HG03565 (cell line): ENCODE measurements around the gene MYOM3.

Source experiments
- ATAC-seq: cut with Tn5 transposase; IDR thresholded peaks from one replicate; pipeline ENCODE4 v1.9.1; 2021; ENCODE audit warnings: mild to moderate bottlenecking, moderate library complexity; ENCODE audit not compliant: unreplicated experiment

Gene MYOM3

DNA sequence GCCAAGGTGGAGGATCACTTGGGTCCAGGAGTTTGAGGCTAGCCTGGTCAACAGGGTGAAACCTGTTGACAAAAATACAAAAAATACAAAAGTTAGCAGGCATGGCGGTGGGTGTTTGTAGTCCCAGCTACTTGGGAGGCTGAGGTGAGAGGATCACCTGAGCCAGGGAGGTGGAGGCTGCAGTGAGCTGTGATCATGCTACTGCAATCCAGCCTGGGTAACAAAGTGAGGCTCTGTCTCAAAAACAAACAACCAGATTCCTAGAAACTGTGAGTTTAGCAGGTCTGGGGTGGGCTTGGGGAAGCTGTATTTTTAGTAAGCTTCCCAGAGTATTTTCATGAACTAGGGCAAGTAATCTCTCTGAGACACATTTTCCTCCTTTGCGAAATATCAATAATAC, 5.2 kb upstream of the MYOM3 start:
- ATAC-seq, result no peak

DNA sequence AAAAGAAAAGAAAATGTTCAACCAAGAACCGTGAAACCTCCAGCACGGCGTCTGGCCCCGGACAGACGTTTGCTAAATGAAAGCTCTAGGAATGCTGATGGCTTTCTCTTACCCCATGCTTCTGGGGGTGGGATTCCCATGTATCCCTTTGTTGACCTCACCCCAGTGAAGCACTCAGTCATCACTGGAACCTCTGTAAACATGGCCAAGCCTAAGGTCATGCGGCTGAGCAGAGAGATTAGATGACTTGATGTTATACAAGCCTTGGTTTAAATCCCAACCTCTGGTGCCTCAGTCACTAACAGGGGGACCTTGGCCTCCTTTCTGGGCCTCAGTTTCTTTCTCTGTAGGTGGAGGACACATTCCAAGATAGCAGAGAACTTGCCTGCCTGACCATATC, 2.8 kb upstream of the MYOM3 start:
- no peak for ATAC-seq

DNA sequence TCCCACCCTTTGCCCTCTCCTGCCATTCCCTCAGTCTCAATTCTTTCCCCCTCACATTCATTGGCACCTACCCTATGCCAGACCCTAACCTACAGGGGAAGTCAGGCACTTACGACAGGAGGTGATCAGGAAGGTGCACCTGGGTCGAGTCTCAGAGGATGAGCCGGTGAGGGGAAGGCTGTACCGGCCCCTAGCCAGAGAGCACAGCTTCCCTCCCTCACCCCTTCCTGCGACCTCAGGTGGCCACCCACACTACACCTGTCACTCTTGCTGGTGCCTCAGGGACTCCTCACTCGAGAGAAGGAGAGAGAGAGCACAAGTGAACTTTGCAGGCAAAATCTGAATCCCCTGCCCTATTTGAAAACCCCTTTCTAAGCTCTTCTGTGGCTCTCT, 1.7 kb upstream of the MYOM3 start:
- ATAC-seq, result no peak

DNA sequence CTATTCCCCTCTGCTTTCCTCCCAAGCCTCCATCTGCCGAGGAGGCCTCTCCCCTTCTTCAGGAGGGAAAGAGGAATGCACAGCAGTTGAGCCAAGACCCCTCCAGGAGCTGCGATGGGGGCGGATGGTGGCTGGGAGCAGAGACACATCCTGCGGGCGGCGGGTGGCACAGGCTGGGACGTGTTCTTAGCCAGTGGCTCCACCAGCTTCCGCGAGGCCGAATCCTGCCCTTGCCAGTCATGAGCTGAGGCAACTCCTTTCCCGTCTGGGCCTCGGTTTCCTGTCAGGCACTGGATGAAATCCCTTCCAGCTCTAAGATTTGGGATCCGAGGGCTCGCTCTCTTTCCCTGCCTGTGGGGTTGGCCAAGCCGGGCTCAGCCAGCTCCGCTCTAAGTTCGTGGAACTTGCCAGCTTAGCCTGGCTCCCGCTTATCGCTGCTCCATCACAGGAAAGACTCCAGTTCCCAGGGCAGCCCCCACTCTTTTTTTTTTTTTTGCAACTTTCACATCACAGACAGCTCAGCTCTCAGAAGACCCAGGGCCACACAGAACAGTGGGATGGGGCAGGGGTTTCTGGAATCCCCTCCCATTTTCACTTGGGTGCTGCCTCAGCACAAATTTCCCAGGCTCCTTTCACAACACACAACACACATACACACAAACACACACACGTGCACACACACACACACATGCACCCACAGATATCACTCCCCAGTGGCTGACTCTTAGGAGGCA, 506 bp downstream of the MYOM3 start:
- no peak for ATAC-seq

DNA sequence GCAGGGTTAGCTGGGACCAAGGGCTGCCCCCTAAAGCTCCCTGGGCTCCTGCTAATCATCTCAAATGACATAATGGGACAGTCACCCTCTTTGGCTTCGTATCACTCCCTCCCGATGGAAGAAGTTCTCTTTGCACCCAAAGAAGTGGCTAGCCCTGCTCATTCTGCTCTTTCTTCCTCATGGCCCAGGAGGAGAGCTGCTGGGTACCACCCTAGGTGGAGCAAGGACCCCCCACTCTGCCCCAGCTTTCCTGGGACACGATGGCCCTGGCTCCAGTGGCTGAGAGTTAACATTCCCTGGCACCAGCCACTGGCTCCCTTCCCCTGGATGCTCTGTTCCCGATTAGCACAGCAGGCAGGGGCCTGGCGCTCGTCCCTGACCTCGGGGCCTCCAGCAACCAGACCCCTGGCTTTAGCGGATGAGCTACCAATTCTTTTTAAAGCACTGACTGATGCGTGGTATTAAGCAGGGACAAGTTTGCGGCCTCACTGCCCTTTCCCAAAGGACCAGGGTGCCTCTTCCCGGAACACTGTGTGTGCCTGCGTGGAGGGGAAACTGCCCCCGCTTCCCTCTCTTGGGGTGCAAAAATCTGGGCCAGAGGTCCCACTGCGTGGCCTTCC, 1.2 kb downstream of the MYOM3 start:
- no peak for ATAC-seq

DNA sequence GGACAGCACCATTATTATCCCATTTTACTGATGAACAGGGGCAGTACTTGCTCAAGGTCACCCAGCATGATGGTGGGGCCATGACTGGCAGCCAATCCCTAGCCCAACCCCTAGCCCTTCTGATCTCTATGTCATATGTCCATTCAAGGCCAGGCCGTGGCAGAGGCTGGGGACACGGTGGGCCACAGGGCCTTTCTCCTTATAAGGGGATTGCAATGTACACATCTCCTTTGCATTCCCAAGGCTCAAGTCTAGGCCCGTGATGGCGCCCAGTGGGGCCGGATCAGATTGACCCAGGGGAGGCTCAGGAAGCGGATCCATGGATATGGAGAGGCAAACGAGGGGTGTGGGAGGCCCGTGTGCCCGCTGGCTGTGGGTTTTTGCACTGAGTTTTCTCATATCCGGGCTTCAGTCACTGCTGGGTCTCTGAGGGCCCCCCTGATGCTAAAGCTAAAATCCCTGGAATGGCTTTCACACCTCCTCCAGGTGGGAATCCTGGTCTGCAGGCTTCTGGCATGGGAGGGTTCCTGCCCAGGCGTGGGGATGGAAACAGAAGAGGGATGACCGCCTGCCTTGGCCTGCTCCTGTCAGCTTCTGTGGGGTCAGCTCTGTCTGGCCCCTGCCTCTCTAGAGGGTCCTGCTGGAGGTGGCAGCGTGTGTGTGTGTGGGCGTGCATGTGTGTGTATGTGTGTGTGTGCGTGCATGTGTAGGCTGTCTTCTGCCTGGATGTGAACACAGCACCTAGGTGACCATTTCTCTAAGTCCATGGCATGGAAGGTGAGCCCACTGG, 2.1 kb downstream of the MYOM3 start:
- ATAC-seq, result no peak

DNA sequence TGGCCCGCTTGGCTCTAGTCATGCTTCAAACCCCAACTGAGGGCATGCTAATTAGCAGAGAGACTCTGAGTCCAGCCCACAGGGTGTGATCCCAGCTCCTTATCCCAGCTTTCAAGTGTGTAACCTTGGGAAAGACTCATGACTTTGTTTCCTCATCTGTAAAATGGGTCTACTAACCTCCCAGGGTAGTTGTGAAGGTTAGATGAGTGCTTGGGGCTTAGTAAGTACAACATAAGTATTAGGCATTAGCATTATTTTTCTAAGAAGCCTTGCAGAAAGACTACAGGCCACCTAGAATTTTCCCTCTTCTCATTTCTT, 2.8 kb downstream of the MYOM3 start:
- no peak for ATAC-seq

DNA sequence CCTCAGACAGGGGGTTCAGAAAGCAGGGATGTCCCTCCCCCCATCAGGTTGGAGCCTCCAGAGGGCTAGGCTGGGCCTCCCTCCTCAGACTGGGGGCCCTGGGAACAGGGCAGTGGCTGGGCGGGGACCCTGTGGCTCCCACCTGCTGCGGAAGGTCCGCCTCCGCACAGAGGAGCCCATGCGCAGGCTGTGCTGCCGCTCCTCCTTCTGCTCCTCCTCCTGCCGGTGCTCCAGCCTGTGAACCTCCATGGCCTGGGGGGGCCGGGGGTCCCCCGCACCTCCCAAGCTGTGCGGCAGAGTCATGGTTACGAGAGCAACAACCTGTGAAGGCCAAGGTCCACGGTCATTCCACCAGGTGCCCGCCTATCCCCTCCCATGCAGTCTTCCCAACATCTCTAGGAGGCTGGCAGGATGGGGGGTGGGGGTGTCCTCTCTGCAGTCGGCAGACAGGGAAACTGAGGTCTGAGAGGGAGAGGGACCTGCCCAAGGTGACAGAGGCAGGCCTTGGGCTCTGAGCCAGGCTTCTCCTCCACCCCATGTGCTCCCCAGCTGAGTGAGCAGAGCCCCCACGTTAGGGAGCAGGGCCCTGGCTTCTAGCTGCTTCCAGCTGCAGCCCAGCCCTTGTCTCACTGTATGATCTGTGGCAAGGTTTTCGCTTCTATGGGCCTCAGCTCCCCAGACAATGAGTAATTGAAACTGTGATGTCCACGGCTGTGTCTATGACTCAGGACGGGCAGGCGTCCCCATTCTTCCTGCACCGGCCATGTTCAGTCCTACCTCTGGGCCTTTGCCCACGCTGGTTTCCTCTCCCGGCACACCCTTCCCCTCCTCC, 3.4 kb downstream of the MYOM3 start:
- no peak for ATAC-seq

DNA sequence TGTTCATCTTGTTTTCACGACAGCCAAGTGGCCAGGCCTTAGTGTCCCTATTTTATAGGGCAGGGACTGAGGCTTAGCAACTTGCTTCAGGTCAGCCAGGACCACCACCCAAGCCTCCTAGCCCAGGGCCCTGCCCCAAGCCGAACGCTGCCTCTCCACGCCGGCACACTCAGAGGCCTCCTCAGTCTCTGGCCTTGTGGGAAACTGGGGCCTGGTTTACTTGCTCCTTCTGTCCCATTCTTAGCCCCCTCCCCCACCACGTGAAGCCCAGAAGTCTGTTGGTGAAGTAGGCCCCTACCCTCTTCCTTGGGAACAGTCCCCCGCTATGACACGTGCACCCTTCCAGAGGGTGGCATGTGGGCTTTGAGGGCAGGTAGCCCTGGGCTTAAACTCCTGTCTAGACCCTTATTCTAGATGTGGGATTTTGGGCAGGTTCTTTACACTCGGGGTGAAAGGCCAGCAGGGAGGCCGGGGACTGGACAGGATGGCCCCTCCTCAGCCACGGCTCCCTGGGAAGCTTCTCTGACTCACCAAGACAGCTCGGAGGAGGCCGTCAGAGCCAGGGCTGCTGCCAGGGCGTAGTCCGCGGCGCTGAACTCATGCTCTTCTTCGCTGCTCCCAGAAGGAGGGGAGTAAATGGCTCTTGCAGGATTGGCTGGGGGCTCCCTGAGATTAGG, 4.3 kb downstream of the MYOM3 start:
- no peak for ATAC-seq

DNA sequence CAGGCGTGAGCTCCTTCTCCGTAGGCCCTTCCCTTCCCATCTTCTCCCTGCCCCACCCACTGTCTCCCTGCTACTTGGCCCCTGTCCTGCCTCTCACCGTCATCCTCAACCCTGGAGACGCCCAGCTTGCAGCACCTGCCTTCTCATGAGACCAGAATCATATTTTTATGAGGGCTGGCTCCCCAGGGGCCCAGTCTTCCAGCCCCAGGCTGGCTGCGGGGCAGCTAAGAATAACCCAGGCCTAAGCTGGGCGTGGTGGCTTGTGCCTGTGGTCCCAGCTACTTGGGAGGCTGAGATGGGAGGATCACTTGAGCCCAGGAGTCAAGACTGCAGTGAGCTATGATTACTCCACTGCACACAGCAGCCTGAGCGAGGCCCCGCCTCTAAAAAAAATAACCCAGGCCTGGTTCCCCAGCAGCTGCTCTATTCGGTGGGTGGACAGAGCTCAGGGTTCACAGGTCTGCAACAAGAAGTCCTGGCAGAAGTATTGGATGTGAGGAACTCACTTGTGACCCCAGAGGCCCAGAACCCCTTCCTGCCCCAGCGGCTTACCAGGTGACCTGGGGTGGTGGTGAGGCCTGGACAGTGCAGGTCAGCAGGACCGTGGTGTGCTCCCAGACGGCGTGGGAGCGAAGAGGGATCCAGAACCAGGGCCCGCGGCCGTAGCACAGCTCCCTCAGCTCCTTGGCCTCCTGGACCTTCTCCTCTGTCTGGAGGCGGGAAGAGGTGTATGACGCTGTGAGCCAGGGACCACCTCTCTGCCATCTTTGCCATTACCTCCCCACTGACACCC, 6.4 kb downstream of the MYOM3 start:
- no peak for ATAC-seq

DNA sequence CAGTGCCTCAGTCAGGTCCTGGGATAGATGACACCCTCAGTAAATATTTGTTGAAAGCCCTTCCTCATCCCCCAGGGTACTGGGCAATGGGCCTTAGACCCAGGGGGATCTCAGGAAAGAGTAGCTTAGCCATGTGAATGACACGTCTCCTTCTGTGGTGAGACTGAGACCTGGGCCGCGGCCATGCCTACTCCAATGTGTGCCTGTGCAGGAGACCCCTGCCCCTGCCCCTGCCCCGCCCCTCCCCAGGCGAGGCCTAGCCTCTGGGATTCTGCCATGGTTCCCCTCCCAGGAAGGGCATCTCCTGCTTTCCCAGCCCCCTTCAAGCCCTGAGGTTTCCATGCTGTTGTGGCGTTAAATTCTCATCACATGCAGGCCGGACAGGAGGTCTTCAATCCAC, 7.1 kb downstream of the MYOM3 start:
- no peak for ATAC-seq

DNA sequence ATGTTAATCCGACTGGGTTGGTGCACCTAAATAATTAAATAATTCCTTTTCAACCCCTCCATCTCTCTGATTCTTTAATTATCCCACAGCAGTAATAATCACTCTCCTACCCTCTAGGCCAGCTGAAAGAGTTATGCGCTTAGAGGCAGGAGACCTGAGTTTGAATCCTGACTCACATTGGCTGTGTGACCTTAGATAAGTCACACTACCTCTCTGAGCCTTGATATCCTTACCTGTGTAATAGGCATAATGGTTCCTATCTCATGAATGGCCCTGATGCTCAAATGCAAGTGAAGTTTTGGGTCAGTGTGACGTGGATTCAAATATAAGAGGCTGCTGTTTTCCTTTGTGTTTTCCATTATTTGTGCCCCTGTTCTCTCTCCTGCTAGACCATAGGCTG, 8.1 kb downstream of the MYOM3 start:
- no peak for ATAC-seq

DNA sequence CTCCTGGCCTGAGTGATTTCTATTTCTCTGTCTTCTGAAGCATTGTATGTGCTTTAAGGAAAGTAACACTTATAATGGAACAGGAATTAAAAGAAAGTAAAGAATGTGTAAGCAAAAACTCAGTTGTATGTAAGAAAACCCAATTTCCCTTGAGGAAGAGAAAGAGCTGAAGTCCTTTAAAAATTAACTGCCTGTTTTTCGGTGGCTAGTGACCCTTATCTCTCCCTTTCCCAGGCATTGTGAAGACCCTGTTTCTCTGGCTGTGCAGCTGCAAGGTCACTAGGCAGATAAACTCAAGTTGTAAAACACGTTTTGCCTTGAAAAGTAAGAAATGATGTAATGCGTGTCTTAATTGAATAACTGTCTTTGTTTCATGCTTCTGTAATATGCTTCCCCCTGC, 8.5 kb downstream of the MYOM3 start:
- no peak for ATAC-seq

DNA sequence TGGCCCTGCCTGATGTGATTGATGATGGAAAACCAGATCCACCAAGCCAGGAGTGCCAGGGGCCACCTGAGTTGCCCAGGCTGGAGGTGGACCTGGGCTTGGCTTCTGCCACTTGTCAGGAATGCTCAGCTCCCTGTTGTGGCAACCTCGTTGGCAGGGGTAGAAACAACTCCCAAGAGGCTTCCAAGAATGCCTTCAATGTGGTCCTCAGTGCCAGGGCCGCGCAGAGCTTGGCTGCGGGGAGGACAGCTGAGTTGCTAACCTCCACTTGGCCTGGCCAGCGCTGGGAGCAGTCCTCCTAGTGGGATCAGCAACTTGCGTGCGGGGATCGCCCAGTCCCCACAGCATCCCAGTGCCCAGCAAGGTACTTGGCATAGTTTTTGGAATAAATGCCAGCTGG, 9.0 kb downstream of the MYOM3 start:
- no peak for ATAC-seq

DNA sequence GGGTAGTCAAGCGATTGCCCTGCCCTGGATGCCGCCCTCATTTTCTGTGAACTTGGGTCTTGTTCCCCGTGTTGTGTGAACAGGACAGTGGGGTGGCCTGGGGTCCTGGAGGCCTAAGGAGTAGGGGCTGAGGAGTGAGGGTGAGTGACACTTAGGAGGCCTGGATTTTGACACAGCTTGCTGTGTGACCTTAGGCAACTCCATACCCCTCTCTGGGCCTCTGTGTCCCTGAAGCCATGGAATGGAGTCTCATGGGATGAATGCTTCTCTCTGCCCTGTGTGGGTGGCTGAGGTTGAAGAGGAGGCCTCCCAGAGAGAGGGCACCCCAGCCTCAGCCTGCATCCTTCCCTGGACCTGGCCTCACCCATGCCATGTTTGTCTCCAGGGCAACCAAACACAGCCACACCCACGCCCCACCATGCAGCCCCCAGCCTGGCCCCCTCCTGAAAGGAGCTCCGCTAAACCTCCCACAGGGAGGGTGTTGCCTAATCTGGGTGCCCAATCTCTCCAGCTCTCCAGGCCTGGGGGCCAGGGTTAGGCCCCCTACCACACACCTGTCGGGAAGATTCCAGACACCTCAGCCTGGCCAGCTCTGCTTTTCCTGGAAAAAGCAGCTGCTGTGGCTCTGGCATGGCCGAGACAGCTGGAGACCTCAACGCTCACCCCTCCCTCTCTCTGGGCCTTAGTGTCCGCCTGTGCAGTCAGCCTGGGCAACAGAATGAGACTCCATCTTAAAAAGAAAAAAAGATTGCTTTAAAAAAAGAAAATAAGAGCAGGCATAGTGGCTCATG, 9.9 kb downstream of the MYOM3 start:
- no peak for ATAC-seq

DNA sequence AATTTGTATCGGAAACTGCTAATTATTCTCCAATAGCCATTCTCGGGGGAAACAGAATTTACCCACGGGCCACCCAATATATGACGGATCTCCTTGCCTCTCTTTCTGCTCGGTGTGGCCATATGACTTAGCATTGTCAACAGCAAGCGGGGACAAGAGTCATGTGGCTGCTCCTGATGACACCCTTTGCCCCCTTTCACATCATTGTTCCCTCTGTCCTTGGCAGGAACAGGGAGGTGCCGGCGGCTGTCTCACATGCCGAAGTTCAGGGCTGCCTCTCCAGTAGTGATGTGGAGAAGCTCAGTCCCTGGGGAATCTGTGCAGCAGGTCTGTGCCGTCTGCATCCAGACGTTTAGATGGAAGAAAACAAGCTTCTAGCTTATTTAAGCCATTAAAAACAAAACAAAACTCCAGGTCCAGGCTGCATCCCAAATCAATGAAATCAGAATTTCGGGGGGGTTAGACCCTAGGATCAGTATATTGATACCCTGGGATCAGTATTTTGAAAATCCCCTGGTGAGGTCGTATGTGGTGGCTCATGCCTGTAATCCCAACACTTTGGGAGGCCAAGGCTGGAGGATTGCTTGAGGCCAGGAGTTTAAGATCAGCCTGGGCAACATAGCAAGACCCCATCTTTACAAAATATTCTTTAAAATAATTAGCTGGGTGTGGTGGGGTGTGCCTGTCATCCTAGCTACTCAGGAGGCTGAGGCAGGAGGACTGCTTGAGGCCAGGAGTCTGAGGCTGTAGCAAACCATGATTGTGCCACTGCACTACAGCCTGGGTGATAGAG, 10.8 kb downstream of the MYOM3 start:
- ATAC-seq, result no peak

DNA sequence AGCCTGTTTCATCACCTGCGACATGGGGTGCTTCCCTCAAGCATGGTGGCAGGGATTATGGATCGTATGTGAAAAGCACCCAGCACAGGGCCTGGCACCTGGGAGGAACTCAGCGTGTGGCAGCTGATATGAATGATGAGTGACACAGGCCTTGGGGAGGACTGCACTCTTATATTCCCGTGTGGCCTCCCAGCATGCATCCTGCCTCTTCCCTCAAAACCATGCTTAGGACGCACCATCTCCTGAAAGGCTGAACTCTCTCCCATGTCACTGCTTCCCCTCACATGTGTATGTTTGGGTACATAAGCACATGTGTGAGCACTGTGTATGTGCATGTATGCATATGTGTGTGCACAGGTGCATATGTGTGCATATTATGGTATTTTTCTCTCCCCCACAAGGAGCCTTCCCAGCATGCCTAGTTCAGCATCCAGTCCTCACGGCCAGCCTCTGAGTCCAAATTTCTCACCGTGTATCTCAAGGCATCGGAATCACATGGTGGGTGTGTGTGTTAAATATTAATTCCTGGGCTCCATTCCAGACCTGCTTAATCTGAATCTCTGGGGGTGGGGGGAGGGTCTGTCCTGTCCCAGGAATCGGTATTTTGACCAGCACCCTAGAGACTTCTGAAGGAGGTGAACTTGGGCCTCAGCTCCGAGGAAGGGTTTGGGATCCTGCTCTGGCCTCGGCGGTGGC, 12.8 kb downstream of the MYOM3 start:
- no peak for ATAC-seq

DNA sequence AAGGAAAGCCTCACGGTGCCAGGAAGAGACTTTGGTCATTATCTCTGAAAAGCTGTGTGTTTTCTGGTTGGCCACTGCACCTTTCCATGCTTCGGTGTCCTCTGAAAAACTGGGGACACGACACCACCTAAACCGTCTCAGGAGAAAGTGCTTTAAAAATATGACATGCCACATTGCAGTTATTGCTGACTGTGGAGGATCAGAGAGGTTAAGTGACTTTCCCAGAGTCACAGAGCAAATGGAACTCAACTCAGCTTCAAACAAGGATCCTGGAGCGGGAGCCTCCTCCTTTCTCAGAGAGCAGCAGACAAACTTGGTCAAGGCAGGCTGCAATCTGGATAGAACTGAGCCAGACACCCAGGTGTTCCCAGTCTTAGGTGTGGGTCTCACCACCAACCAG, 13.8 kb downstream of the MYOM3 start:
- ATAC-seq, result no peak
